HEK293 (cell line): Measurements from ENCODE around the gene BBX.

Source experiments
- CTCF ChIA-PET: fragments of 350-600 bp; formaldehyde crosslinking; extraction: SDS; loops from one replicate; lab custom pipeline; 2021; ENCODE audit warnings: antibody characterized with exemption; lab: Yijun Ruan, JAX
- POLR2A ChIA-PET: fragments of 300-600 bp; formaldehyde crosslinking; extraction: SDS; loops from one replicate; lab custom pipeline; 2020; ENCODE audit warnings: antibody characterized with exemption, inconsistent platforms; lab: Yijun Ruan, JAX
- H3K27ac ChIP-seq: fragments of 200-500 bp; sonication (Bioruptor generic); 2 replicates; pipeline ENCODE4 v1.5.1; 2014; ENCODE audit warnings: low read depth, low read length, control low read depth, inconsistent platforms; ENCODE audit errors: extremely low read depth
- H3K36me3 ChIP-seq, 2 experiments: fragments of 200-500 bp in 1 of 2; sonication (Bioruptor generic) in 1 of 2; 1 replicate in 1 of 2; 2 replicates in 1 of 2; pipeline ENCODE4 v1.5.1; 2014 to 2017; ENCODE audit warnings: inconsistent platforms in 2 of 2, low read length in 2 of 2; ENCODE audit not compliant: control insufficient read depth in 2 of 2, insufficient read depth in 1 of 2
- H3K4me1 ChIP-seq: fragments of 200-500 bp; sonication (Bioruptor generic); 2 replicates; pipeline ENCODE4 v1.5.1; 2014; ENCODE audit warnings: mild to moderate bottlenecking, low read length, inconsistent platforms; ENCODE audit not compliant: control insufficient read depth, insufficient read depth
- H3K4me3 ChIP-seq: 2 replicates; pipeline ENCODE4 v1.5.1; 2011; ENCODE audit warnings: low read depth, mild to moderate bottlenecking, control low read depth, low read length, moderate library complexity
- H3K9me3 ChIP-seq: fragments of 200-500 bp; sonication (Bioruptor generic); 2 replicates; pipeline ENCODE4 v1.5.1; 2014; ENCODE audit warnings: low read depth, low read length, inconsistent platforms; ENCODE audit not compliant: control insufficient read depth, insufficient read depth
- HOXD13 ChIP-seq: sonication (generic); formaldehyde crosslinking; IDR thresholded peaks from 2 replicates; pipeline ENCODE4 v1.8.0; 2022; ENCODE audit warnings: missing genetic modification reagents, borderline replicate concordance
- PRDM2 ChIP-seq: fragments of 450-650 bp; formaldehyde crosslinking; IDR thresholded peaks from 2 replicates; pipeline ENCODE4 v1.5.1; 2016; ENCODE audit warnings: missing biosample characterization, missing genetic modification characterization, borderline replicate concordance
- PRDM4 ChIP-seq: fragments of 450-650 bp; formaldehyde crosslinking; IDR thresholded peaks from 2 replicates; pipeline ENCODE4 v1.5.1; 2017; ENCODE audit warnings: missing biosample characterization, missing genetic modification characterization
- SCRT1 ChIP-seq: fragments of 450-650 bp; formaldehyde crosslinking; IDR thresholded peaks from 2 replicates; pipeline ENCODE4 v1.5.1; 2016; ENCODE audit warnings: missing biosample characterization, missing genetic modification characterization, borderline replicate concordance
- YY2 ChIP-seq: fragments of 450-650 bp; formaldehyde crosslinking; IDR thresholded peaks from 2 replicates; pipeline ENCODE4 v1.5.1; 2016; ENCODE audit warnings: missing biosample characterization, missing genetic modification characterization
- ZFP37 ChIP-seq: fragments of 450-650 bp; formaldehyde crosslinking; IDR thresholded peaks from 2 replicates; pipeline ENCODE4 v1.5.1; 2016; ENCODE audit warnings: missing biosample characterization, missing genetic modification characterization
- ZNF138 ChIP-seq: fragments of 450-650 bp; formaldehyde crosslinking; IDR thresholded peaks from 2 replicates; pipeline ENCODE4 v1.5.1; 2016; ENCODE audit warnings: missing biosample characterization, missing genetic modification characterization, borderline replicate concordance
- ZNF280D ChIP-seq: fragments of 450-650 bp; formaldehyde crosslinking; IDR thresholded peaks from 2 replicates; pipeline ENCODE4 v1.5.1; 2016; ENCODE audit warnings: missing biosample characterization, missing genetic modification characterization
- ZNF354C ChIP-seq: fragments of 450-650 bp; formaldehyde crosslinking; IDR thresholded peaks from 2 replicates; pipeline ENCODE4 v1.5.1; 2016; ENCODE audit warnings: missing biosample characterization, missing genetic modification characterization, low read depth, borderline replicate concordance
- ZNF362 ChIP-seq: fragments of 450-650 bp; formaldehyde crosslinking; IDR thresholded peaks from 2 replicates; pipeline ENCODE4 v1.5.1; 2016; ENCODE audit warnings: missing biosample characterization, missing genetic modification characterization
- ZNF404 ChIP-seq: fragments of 450-650 bp; formaldehyde crosslinking; IDR thresholded peaks from 2 replicates; pipeline ENCODE4 v1.5.1; 2017; ENCODE audit warnings: missing biosample characterization, missing genetic modification characterization
- ZNF501 ChIP-seq: fragments of 450-650 bp; formaldehyde crosslinking; IDR thresholded peaks from 2 replicates; pipeline ENCODE4 v1.5.1; 2016; ENCODE audit warnings: missing biosample characterization, missing genetic modification characterization
- ZNF580 ChIP-seq: fragments of 450-650 bp; formaldehyde crosslinking; IDR thresholded peaks from 2 replicates; pipeline ENCODE4 v1.5.1; 2016; ENCODE audit warnings: missing biosample characterization, missing genetic modification characterization
- ZNF660 ChIP-seq: fragments of 450-650 bp; IDR thresholded peaks from 2 replicates; pipeline ENCODE4 v1.5.1; 2018; ENCODE audit warnings: missing biosample characterization, mild to moderate bottlenecking, missing genetic modification characterization
- ZNF677 ChIP-seq: fragments of 450-650 bp; IDR thresholded peaks from 2 replicates; pipeline ENCODE4 v1.5.0; 2018; ENCODE audit warnings: missing biosample characterization, mild to moderate bottlenecking, missing genetic modification characterization, moderate library complexity

Gene BBX

GRCh38 chr3:107665351-107665750 is 142.6 kb downstream of the BBX start:
- POLR2A ChIA-PET: no interaction called here
- H3K36me3 ChIP-seq: no peaks in the 10 kb centered on the region
- TF ChIP-seq PRDM2 (tag by site-specific recombination): no peak
- no peak for TF ChIP-seq ZNF404 (tag by site-specific recombination)
- no peak for TF ChIP-seq PRDM4 (tag by site-specific recombination)
- TF ChIP-seq ZNF660: no peak
- TF ChIP-seq ZNF280D (tag by site-specific recombination): no peak
- TF ChIP-seq HOXD13: no peak
- no peak for TF ChIP-seq ZNF677 (tag by site-specific recombination)
- no peak for TF ChIP-seq ZNF501
- no peak for TF ChIP-seq SCRT1 (tag by site-specific recombination)
- no peak for TF ChIP-seq ZNF362 (tag by site-specific recombination)
- TF ChIP-seq, all 188 proteins: peak for 0
- no peaks in the 10 kb centered on the region for H3K9me3 ChIP-seq
- H3K27ac ChIP-seq: no peak overlapping the region
- no peak overlapping the region for H3K4me3 ChIP-seq
- CTCF ChIA-PET: interaction anchor here (0.9 to 1.3 kb wide), 2 partner anchors 11 to 78 kb away, joined by 4 read pairs; no protein-coding TSS in a partner anchor
- no peaks in the 10 kb centered on the region; the same call in 1 of the 2 replicates for H3K4me1 ChIP-seq

- POLR2A ChIA-PET: no interaction called here
- Histone ChIP-seq H3K36me3 (no peaks in the 10 kb centered on the region), H3K4me1 (no peaks in the 10 kb centered on the region), H3K27ac (no peak overlapping the region), H3K9me3 (no peaks in the 10 kb centered on the region), H3K4me3 (no peak overlapping the region)
- CTCF ChIA-PET: no interaction called here
- TF ChIP-seq ZNF580 (tag by site-specific recombination): no peak
- TF ChIP-seq ZNF354C (tag by site-specific recombination): no peak
- TF ChIP-seq ZNF138: no peak
- no peak for TF ChIP-seq ZFP37 (tag by site-specific recombination)
- no peak for TF ChIP-seq YY2 (tag by site-specific recombination)
Observed at GRCh38 chr3:107666853-107667252, 144.1 kb downstream of the BBX start.
